ENCODE measurements around the gene NECAP2. TPM values are rescaled to one million over a fixed set of nuclear protein-coding genes. Genes with fewer than 3 reads are reported as not detected.
A peak's percentile ranks its signal among the peaks of the same experiment; 100 is the strongest.

The NECAP2 gene
- total RNA-seq, 1 experiment from 2014 or later, result 29.8 TPM

- H3K4me3 Mint-ChIP-seq, result no peak overlapping the region
- ATAC-seq, result no peak
- H3K27ac Mint-ChIP-seq, result no peak overlapping the region
- ChIA-PET POLR2A (interaction anchor here (1.5 kb wide), 1 partner anchor 15 kb away, joined by 5 read pairs; the partner anchor contains the start of gene NECAP2), CTCF (interaction anchor here (0.7 to 1.4 kb wide), 5 partner anchors 14 to 73 kb away, joined by 3 to 6 read pairs (median 3); partner anchors contain the start of genes FBXO42 and NECAP2)
- H3K9me3 Mint-ChIP-seq, result no peaks in the 10 kb centered on the region
- DNase-seq (ENCODE audit: low spot score), result no peak
- no peaks in the 10 kb centered on the region; the same call in 1 of the 2 replicates for H3K27me3 Mint-ChIP-seq (ENCODE audit: low read depth)
- peaks cover 5% of the 10 kb centered on the region for H3K4me1 Mint-ChIP-seq
- no peaks in the 10 kb centered on the region for H3K36me3 Mint-ChIP-seq
- TF ChIP-seq ZNF425 (CRISPR knock-in tag; conservative IDR thresholded peaks at IDR 0.05), result no peak
- no peak for TF ChIP-seq ZNF138 (CRISPR knock-in tag; conservative IDR thresholded peaks at IDR 0.05)
- no peak for TF ChIP-seq ZNF317 (CRISPR knock-in tag; IDR thresholded peaks at IDR 0.05; ENCODE audit: borderline replicate concordance, low read depth)
- TF ChIP-seq IRF1 (CRISPR knock-in tag; IDR thresholded peaks at IDR 0.05), result no peak
- TF ChIP-seq EMX1 (CRISPR knock-in tag; IDR thresholded peaks at IDR 0.05), result no peak
- no peak for TF ChIP-seq NFYB (CRISPR knock-in tag; conservative IDR thresholded peaks at IDR 0.05; ENCODE audit: low read depth)
- no peak for TF ChIP-seq ZNF671 (CRISPR knock-in tag; IDR thresholded peaks at IDR 0.05)
- TF ChIP-seq KAT7 (CRISPR knock-in tag; IDR thresholded peaks at IDR 0.05; ENCODE audit: borderline replicate concordance), result no peak
- no peak for TF ChIP-seq NR3C1 (CRISPR knock-in tag; conservative IDR thresholded peaks at IDR 0.05; ENCODE audit: low read depth)
- no peak for TF ChIP-seq MYBL2 (CRISPR knock-in tag; IDR thresholded peaks at IDR 0.05)
- TF ChIP-seq ZNF532 (CRISPR knock-in tag; IDR thresholded peaks at IDR 0.05; ENCODE audit: borderline replicate concordance), result no peak
- no peak for TF ChIP-seq JAZF1 (CRISPR knock-in tag; IDR thresholded peaks at IDR 0.05)
- TF ChIP-seq ZBTB43 (CRISPR knock-in tag; IDR thresholded peaks at IDR 0.05), result no peak
- TF ChIP-seq ESRRA (CRISPR knock-in tag; IDR thresholded peaks at IDR 0.05; ENCODE audit: borderline replicate concordance), result no peak
Measured at GRCh38 chr1:16425125-16426025, 15.1 kb upstream of the NECAP2 start.

GRCh38 chr1:16430606-16431005 lies 9.9 kb upstream of the NECAP2 start:
- POLR2A ChIA-PET, result interaction anchor here (0.7 kb wide), 1 partner anchor 193 kb away, joined by 6 read pairs; no protein-coding TSS in a partner anchor
- H3K4me3 Mint-ChIP-seq, result no peak overlapping the region
- H3K36me3 Mint-ChIP-seq, result no peaks in the 10 kb centered on the region
- ATAC-seq (peak; percentile 94), DNase-seq (ENCODE audit: low spot score) (no peak)
- TF ChIP-seq KAT7 (CRISPR knock-in tag; IDR thresholded peaks at IDR 0.05; ENCODE audit: borderline replicate concordance), result no peak
- no peak for TF ChIP-seq AFF4 (CRISPR knock-in tag; IDR thresholded peaks at IDR 0.05; ENCODE audit: borderline replicate concordance)
- peak; percentile 65 for TF ChIP-seq NFYB (CRISPR knock-in tag; conservative IDR thresholded peaks at IDR 0.05; ENCODE audit: low read depth)
- peak; percentile 74 for TF ChIP-seq USF2 (CRISPR knock-in tag; IDR thresholded peaks at IDR 0.05)
- no peak for TF ChIP-seq ELF4 (CRISPR knock-in tag; IDR thresholded peaks at IDR 0.05; ENCODE audit: low read depth)
- peaks cover 4% of the 10 kb centered on the region for H3K4me1 Mint-ChIP-seq
- H3K9me3 Mint-ChIP-seq, result peaks cover 4% of the 10 kb centered on the region; the same call in 1 of the 2 replicates
- H3K27me3 Mint-ChIP-seq (ENCODE audit: low read depth), result peaks cover 2% of the 10 kb centered on the region; the same call in 1 of the 2 replicates
- H3K27ac Mint-ChIP-seq, result peak overlapping the region; percentile 1; the same call in 1 of the 2 replicates
- CTCF ChIA-PET, result interaction anchor here (0.6 to 2.2 kb wide), 6 partner anchors 9 to 348 kb away, joined by 3 to 6 read pairs (median 4); partner anchors contain the start of genes FBXO42 and NECAP2

Data from WTC11 (cell line).